Activated T-helper 9 cell treated with anti-CD3 and anti-CD28 coated beads, Interleukin-2, amount 50 U/mL, for 16 hours (primary cell): ENCODE data around the gene MRPS6.

Source experiments
- DNase-seq: peaks from one replicate; pipeline ENCODE4 v3.0.0-alpha.2; 2020; ENCODE audit warnings: low read depth

MRPS6 gene

GRCh38 chr21:34132926-34133325 is 59.5 kb downstream of the MRPS6 start:
- DNase-seq = no peak

GRCh38 chr21:34133392-34133791 is 60.0 kb downstream of the MRPS6 start:
- DNase-seq = no peak

GRCh38 chr21:34133802-34134201 is 60.4 kb downstream of the MRPS6 start:
- DNase-seq = no peak

GRCh38 chr21:34135330-34135729 is 62.0 kb downstream of the MRPS6 start:
- DNase-seq = no peak

GRCh38 chr21:34141373-34141772 is 68.0 kb downstream of the MRPS6 start:
- no peak for DNase-seq

- no peak for DNase-seq
Observed at GRCh38 chr21:34143685-34144182, 70.4 kb downstream of the MRPS6 start.

- DNase-seq = no peak
Observed at GRCh38 chr21:34144224-34144623, 70.8 kb downstream of the MRPS6 start.

GRCh38 chr21:34147792-34148418 is 74.5 kb downstream of the MRPS6 start:
- DNase-seq = no peak

- no peak for DNase-seq
Observed at GRCh38 chr21:34148419-34148804, 75.0 kb downstream of the MRPS6 start.

- no peak for DNase-seq
Observed at GRCh38 chr21:34148826-34149558, 75.6 kb downstream of the MRPS6 start.

- DNase-seq = no peak
Observed at GRCh38 chr21:34152500-34152899, 79.1 kb downstream of the MRPS6 start.

GRCh38 chr21:34154878-34155277 is 81.5 kb downstream of the MRPS6 start:
- no peak for DNase-seq

- DNase-seq = no peak
Observed at GRCh38 chr21:34156957-34157356, 83.6 kb downstream of the MRPS6 start.

GRCh38 chr21:34157521-34157920 is 84.1 kb downstream of the MRPS6 start:
- DNase-seq = no peak

- no peak for DNase-seq
Observed at GRCh38 chr21:34158866-34159835, 85.8 kb downstream of the MRPS6 start.

GRCh38 chr21:34166468-34166867 is 93.1 kb downstream of the MRPS6 start:
- no peak for DNase-seq

GRCh38 chr21:34170886-34171285 is 97.5 kb downstream of the MRPS6 start:
- no peak for DNase-seq

GRCh38 chr21:34174470-34174869 is 101.1 kb downstream of the MRPS6 start:
- DNase-seq = no peak

- DNase-seq = no peak
Observed at GRCh38 chr21:34176448-34176847, 103.1 kb downstream of the MRPS6 start.

- DNase-seq = no peak
Observed at GRCh38 chr21:34177919-34178567, 104.7 kb downstream of the MRPS6 start.

GRCh38 chr21:34179204-34179935 is 106.0 kb downstream of the MRPS6 start:
- DNase-seq = no peak
